ENCODE data around the gene PPT1. TPM values are rescaled to one million over a fixed set of nuclear protein-coding genes. Genes with fewer than 3 reads are reported as not detected.

Gene PPT1
- total and polyA plus RNA-seq, 2 donors (not counting 3 experiments of a cell fraction or from before 2014, with no cell fraction given): 58.0 to 131 TPM

DNA sequence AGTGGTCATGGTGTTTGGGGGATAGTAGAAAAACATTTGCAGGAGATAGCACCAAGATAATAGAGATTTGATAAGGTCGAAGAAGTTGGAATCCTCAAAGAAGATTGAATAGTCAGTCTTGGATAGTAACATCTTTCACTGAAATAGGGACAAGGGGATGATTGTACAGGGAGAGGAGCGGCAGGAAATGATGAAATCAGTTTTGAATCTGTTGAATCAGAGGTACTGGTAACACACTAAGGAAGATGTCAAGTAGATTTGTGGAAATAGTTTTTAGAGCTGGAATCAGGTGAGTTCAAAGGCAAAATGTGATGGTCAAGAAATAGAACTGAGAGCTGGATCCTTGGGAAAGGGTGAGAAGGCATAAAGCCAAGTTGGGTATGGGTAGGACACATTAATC, 30.0 kb downstream of the PPT1 start:
- Histone ChIP-seq H3K4me2 (ENCODE audit: insufficient read depth, low read length) (no peak overlapping the region), H3K9ac (replicated peaks; ENCODE audit: extremely low read depth, insufficient read depth, low read length) (no peak overlapping the region), H3K36me3 (ENCODE audit: control insufficient read depth in 2 of 2, extremely low read depth in 1 of 2, insufficient read depth in 2 of 2, low read length in 2 of 2) (peaks cover 32 to 49% of the 10 kb centered on the region in 2 experiments), H3K9me3 (replicated peaks; ENCODE audit: control insufficient read depth, insufficient read depth, low read length) (no peaks in the 10 kb centered on the region), H3K79me2 (ENCODE audit: control insufficient read depth, insufficient read depth, low read length) (peaks cover 2% of the 10 kb centered on the region), H4K20me1 (replicated peaks; ENCODE audit: control insufficient read depth, extremely low read depth, insufficient read depth, low read length) (peaks cover 5% of the 10 kb centered on the region), H3K27ac (ENCODE audit: insufficient read depth, low read depth, low read length) (no peak overlapping the region), H3K9me1 (replicated peaks; ENCODE audit: control insufficient read depth, extremely low read depth, insufficient read depth, low read length) (no peaks in the 10 kb centered on the region), H2AFZ (ENCODE audit: low read depth, low read length) (no peak overlapping the region), H3K27me3 (ENCODE audit: control insufficient read depth in 2 of 2, insufficient read depth in 2 of 2, low read length in 2 of 2) (no peaks in the 10 kb centered on the region), H3K4me3 (replicated peaks in 1 of 3; ENCODE audit: insufficient read depth in 1 of 3, low read depth in 1 of 3, low read length in 3 of 3) (no peak overlapping the region), H3K4me1 (ENCODE audit: control insufficient read depth, extremely low read depth, insufficient read depth, low read length) (peaks cover 6% of the 10 kb centered on the region)
- ChIA-PET CTCF (interaction anchor here (2.0 kb wide), 1 partner anchor 10 kb away, joined by 6 read pairs; no protein-coding TSS in a partner anchor), POLR2A (no interaction called here)
- TF ChIP-seq POLR2AphosphoS5 (IDR thresholded peaks at IDR 0.05; ENCODE audit: insufficient read depth, low read depth, low read length): no peak
- TF ChIP-seq, protein P1, sequence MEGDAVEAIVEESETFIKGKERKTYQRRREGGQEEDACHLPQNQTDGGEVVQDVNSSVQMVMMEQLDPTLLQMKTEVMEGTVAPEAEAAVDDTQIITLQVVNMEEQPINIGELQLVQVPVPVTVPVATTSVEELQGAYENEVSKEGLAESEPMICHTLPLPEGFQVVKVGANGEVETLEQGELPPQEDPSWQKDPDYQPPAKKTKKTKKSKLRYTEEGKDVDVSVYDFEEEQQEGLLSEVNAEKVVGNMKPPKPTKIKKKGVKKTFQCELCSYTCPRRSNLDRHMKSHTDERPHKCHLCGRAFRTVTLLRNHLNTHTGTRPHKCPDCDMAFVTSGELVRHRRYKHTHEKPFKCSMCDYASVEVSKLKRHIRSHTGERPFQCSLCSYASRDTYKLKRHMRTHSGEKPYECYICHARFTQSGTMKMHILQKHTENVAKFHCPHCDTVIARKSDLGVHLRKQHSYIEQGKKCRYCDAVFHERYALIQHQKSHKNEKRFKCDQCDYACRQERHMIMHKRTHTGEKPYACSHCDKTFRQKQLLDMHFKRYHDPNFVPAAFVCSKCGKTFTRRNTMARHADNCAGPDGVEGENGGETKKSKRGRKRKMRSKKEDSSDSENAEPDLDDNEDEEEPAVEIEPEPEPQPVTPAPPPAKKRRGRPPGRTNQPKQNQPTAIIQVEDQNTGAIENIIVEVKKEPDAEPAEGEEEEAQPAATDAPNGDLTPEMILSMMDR (IDR thresholded peaks at IDR 0.05; ENCODE audit: extremely low read depth in 1 of 2, insufficient read depth in 1 of 2, low read depth in 1 of 2, low read length in 2 of 2): no peak
- TF ChIP-seq FOS (IDR thresholded peaks at IDR 0.05; ENCODE audit: borderline replicate concordance, insufficient read depth, low read length): no peak
- no peak for TF ChIP-seq MYC (IDR thresholded peaks at IDR 0.05; ENCODE audit: low read depth, low read length)
- dilution Hi-C loops (cut with MboI; ENCODE audit: extremely low pct_ligation_motif_present, low sequenced_read_pairs) (no loop called here), intact Hi-C loops (cut with micrococcal nuclease) (no loop called here)
- FAIRE-seq (no peak), DNase-seq (ENCODE audit: low read depth, low spot score) (no peak)
- BruUV-seq (replicated peaks): no TSS peak

DNA sequence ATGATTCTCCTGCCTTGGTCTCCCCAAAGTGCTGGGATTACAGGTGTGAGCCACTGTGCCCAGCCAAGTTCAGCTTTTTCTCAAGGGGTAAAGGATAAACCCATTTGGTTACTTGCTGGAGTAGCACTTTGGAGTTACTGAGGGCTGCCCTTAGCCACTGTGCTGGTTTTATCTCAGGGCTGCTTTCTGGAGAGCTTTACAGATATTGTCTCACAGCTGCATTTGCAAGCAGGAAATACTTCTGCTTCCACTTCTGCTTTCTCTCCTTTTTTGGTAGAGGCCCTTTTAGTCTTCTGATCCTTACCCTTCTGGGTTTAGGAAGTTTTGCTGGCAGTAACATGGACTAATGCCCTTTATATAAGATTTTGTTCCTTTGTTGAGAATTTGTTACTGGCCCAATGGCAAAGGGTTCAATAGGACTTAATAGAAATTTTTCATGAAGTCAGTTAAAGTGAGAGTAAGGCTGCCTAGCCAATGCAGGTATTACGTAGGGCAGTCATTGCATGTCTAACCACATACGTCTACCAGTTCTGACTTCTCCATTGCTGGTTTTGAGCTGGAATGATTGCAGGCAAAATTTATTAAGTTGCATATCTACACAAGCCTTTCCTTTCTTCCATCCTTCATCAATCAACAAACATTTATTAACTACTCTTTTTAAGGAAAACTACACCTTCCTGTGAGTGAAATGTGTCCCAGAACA, 32.1 kb downstream of the PPT1 start:
- TF ChIP-seq POLR2AphosphoS5 (IDR thresholded peaks at IDR 0.05; ENCODE audit: insufficient read depth, low read depth, low read length) (no peak), EZH2 (IDR thresholded peaks at IDR 0.05; ENCODE audit: borderline replicate concordance, low read depth, low read length, severe bottlenecking) (no peak), GATA2 (IDR thresholded peaks at IDR 0.05; ENCODE audit: insufficient read depth, insufficient read length, low read depth, low read length) (no peak), FOS (IDR thresholded peaks at IDR 0.05; ENCODE audit: borderline replicate concordance, insufficient read depth, low read length) (no peak), JUN (IDR thresholded peaks at IDR 0.05; ENCODE audit: borderline replicate concordance, insufficient read depth, insufficient read length, low read depth) (no peak), MYC (IDR thresholded peaks at IDR 0.05; ENCODE audit: low read depth, low read length) (no peak), POLR2A (IDR thresholded peaks at IDR 0.05; ENCODE audit: low read depth, low read length) (no peak)
- TF ChIP-seq, protein P1 (IDR thresholded peaks at IDR 0.05; ENCODE audit: extremely low read depth in 1 of 2, insufficient read depth in 1 of 2, low read depth in 1 of 2, low read length in 2 of 2): no peak
- TF ChIP-seq, protein P2, sequence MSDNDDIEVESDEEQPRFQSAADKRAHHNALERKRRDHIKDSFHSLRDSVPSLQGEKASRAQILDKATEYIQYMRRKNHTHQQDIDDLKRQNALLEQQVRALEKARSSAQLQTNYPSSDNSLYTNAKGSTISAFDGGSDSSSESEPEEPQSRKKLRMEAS (IDR thresholded peaks at IDR 0.05; ENCODE audit: insufficient read depth, insufficient read length): no peak
- Histone ChIP-seq H3K27me3 (ENCODE audit: control insufficient read depth in 2 of 2, insufficient read depth in 2 of 2, low read length in 2 of 2) (no peaks in the 10 kb centered on the region), H3K9me3 (replicated peaks; ENCODE audit: control insufficient read depth, insufficient read depth, low read length) (no peaks in the 10 kb centered on the region), H2AFZ (ENCODE audit: low read depth, low read length) (no peak overlapping the region), H3K79me2 (ENCODE audit: control insufficient read depth, insufficient read depth, low read length) (peaks cover 20% of the 10 kb centered on the region), H3K4me1 (ENCODE audit: control insufficient read depth, extremely low read depth, insufficient read depth, low read length) (peaks cover 16% of the 10 kb centered on the region), H3K9me1 (replicated peaks; ENCODE audit: control insufficient read depth, extremely low read depth, insufficient read depth, low read length) (no peaks in the 10 kb centered on the region), H3K27ac (ENCODE audit: insufficient read depth, low read depth, low read length) (no peak overlapping the region), H4K20me1 (replicated peaks; ENCODE audit: control insufficient read depth, extremely low read depth, insufficient read depth, low read length) (peaks cover 10% of the 10 kb centered on the region), H3K9ac (replicated peaks; ENCODE audit: extremely low read depth, insufficient read depth, low read length) (no peak overlapping the region), H3K4me3 (replicated peaks in 1 of 3; ENCODE audit: insufficient read depth in 1 of 3, low read depth in 1 of 3, low read length in 3 of 3) (no peak overlapping the region), H3K4me2 (ENCODE audit: insufficient read depth, low read length) (no peak overlapping the region), H3K36me3 (ENCODE audit: control insufficient read depth in 2 of 2, extremely low read depth in 1 of 2, insufficient read depth in 2 of 2, low read length in 2 of 2) (peaks cover 31 to 53% of the 10 kb centered on the region in 2 experiments)
- ChIA-PET POLR2A (no interaction called here), CTCF (interaction anchor here (0.6 to 2.0 kb wide), 4 partner anchors 12 to 204 kb away, joined by 3 to 6 read pairs (median 4); no protein-coding TSS in a partner anchor)
- DNase-seq (ENCODE audit: low read depth, low spot score) (no peak), FAIRE-seq (no peak)
- BruUV-seq (replicated peaks): no TSS peak
- intact Hi-C loops (cut with micrococcal nuclease) (no loop called here), dilution Hi-C loops (cut with MboI; ENCODE audit: extremely low pct_ligation_motif_present, low sequenced_read_pairs) (no loop called here)

All from endothelial cell of umbilical vein (primary cell).